ENCODE data around the gene METTL22. TPM values are rescaled to one million over a fixed set of nuclear protein-coding genes. Genes with fewer than 3 reads are reported as not detected.

METTL22 gene, protein sequence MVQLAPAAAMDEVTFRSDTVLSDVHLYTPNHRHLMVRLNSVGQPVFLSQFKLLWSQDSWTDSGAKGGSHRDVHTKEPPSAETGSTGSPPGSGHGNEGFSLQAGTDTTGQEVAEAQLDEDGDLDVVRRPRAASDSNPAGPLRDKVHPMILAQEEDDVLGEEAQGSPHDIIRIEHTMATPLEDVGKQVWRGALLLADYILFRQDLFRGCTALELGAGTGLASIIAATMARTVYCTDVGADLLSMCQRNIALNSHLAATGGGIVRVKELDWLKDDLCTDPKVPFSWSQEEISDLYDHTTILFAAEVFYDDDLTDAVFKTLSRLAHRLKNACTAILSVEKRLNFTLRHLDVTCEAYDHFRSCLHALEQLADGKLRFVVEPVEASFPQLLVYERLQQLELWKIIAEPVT
- total RNA-seq (10 to 100 TPM; 42.9 to 49.8 TPM), polyA plus RNA-seq (10 to 100 TPM in 1 of 2 donors, 1 to 10 TPM in 1; 6.2 to 14.2 TPM)

DNA sequence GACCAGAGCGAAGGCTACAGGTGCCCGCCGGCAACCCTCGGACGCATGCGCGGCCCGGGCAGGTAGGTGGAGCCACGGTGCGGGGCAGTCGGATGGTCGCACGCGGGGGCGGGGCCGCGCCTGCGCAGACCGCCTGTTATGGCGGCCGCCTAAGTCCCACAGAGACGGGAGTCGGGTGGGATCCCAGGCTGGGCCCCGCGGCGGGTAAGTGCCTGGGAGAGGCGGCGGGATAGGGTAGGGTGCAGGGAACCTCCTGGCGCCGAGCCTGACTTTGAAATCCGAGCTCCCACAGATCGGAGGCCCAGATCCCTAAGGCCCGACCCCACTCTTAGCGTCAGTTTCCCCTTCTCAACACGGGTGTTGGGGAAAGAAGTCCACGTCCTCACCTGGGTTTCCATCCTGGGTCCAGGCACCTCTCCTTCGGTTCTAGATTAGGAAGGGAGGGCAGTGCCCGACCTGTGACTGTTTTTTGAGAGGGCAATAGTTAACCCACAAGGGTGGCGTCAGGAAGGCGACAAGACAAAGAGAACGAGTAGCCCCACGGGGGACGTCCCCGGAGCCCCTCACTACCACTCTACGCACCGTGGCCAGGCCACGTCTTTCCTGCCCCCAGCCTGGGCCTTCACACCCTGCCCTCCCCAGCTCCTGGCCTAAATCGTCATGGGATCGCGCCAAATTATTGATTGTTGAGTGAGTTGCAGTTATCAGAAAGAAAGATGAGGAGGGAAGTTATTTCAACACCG is at the start of gene METTL22:
TSS of gene METTL22 (plus strand) at position 127 of the 743 bp plus-strand sequence. CDS start 3,968 bp downstream, outside the sequence.
- Histone ChIP-seq H3K36me3 (ENCODE audit: insufficient read depth, low read length) (peaks cover 9% of the 10 kb centered on the region), H3K4me3 (ENCODE audit: low read length in 2 of 2) (peak within 1 kb of the TSS; percentile 71 to 96), H3K27ac (ENCODE audit: low read depth, low read length) (peak within 1 kb of the TSS; percentile 92), H3K27me3 (ENCODE audit: insufficient read depth, low read length) (no peaks in the 10 kb centered on the region), H3K4me1 (ENCODE audit: insufficient read depth, low read length) (peaks cover 15% of the 10 kb centered on the region), H3K9me3 (ENCODE audit: control insufficient read depth in 1 of 2, low read length in 2 of 2) (no peaks in the 10 kb centered on the region)
- no peaks in the 10 kb centered on the region for H3K9me3 Mint-ChIP-seq
- peak within 1 kb of the TSS; percentile 77 to 94 (median 91) for H3K27ac Mint-ChIP-seq
- ChIA-PET CTCF (ENCODE audit: partially characterized antibody) (no interaction called here), POLR2A (ENCODE audit: partially characterized antibody) (interaction anchor here (0.8 to 1.6 kb wide), 5 partner anchors 8 to 471 kb away, joined by 3 to 5 read pairs (median 3); partner anchors contain the start of gene HAPSTR1)
- intact Hi-C loops (cut with micrococcal nuclease) = loop anchor here (1.0 to 10.0 kb wide), 5 partner anchors 53 to 473 kb away; partner anchors contain the start of genes ABAT, HAPSTR1, PMM2 and TMEM186
- H3K4me3 Mint-ChIP-seq = peak within 1 kb of the TSS; percentile 89 to 98 (median 94)
- DNase-seq = peak; percentile 87 to 90 (median 90)
- H3K27me3 Mint-ChIP-seq = peaks cover 0 to 5% of the 10 kb centered on the region in 2 donors
- H3K36me3 Mint-ChIP-seq = peaks cover under 1 to 21% of the 10 kb centered on the region in 2 donors
- H3K4me1 Mint-ChIP-seq = peaks cover 11 to 32% (median 15%) of the 10 kb centered on the region in 4 donors

DNA sequence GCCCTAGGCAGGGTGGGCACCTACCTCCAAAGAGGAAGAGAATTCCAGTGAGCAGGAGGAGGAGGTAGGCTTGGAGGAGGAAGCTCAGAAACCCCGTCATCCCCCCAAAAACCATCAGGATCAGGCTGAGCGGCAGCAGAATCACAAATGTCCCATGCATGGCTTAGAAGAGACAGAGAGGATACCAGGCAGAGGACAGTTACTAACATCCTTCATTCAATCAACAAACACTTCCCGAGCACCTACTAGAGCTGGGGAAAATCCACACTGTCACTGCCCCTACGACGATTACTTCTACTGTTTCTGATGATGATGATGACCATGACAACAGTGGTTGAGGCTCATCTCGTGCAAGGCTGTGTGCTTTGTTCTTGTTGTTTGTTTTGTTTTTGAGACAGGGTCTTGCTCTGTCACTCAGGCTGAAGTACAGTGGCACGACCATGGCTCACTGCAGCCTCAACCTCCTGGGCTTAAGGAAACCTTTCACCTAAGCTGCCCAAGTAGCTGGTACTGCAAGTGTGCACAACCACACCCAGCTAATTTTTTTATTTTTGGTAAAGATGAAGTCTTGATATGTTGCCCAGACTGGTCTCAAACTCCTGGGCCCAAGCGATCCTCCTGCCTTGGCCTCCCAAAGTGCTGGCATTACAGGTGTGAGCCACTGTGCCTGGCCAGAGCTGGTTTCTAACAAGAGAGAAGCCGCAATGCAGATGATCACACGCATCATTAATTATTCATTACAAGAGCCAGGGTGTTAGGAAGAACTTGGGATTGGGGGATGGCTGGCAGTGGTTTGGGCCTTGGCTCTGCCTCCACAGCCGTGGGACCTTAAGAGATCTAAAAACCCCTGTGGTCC is 49.2 kb upstream of the METTL22 start:
- H3K27me3 ChIP-seq (ENCODE audit: insufficient read depth, low read length) = no peaks in the 10 kb centered on the region
- H3K4me3 Mint-ChIP-seq = no peak overlapping the region
- H3K4me3 ChIP-seq (ENCODE audit: low read length in 2 of 2) = no peak overlapping the region
- DNase-seq = no peak
- intact Hi-C loops (cut with micrococcal nuclease) = no loop called here
- peaks cover 4 to 10% (median 7%) of the 10 kb centered on the region in 4 donors for H3K4me1 Mint-ChIP-seq
- no peaks in the 10 kb centered on the region for H3K9me3 Mint-ChIP-seq
- CTCF ChIA-PET (ENCODE audit: partially characterized antibody) = interaction anchor here (1.2 kb wide), 1 partner anchor 564 kb away, joined by 3 read pairs; no protein-coding TSS in a partner anchor
- H3K4me1 ChIP-seq (ENCODE audit: insufficient read depth, low read length) = no peaks in the 10 kb centered on the region
- peaks cover 5 to 34% of the 10 kb centered on the region in 2 donors for H3K27me3 Mint-ChIP-seq
- no peaks in the 10 kb centered on the region for H3K36me3 ChIP-seq (ENCODE audit: insufficient read depth, low read length)
- no peaks in the 10 kb centered on the region for H3K36me3 Mint-ChIP-seq
- POLR2A ChIA-PET (ENCODE audit: partially characterized antibody) = interaction anchor here (0.7 kb wide), 1 partner anchor 11 kb away, joined by 3 read pairs; no protein-coding TSS in a partner anchor
- H3K27ac Mint-ChIP-seq = no peak overlapping the region
- H3K9me3 ChIP-seq (ENCODE audit: control insufficient read depth in 1 of 2, low read length in 2 of 2) = no peaks in the 10 kb centered on the region
- H3K27ac ChIP-seq (ENCODE audit: low read depth, low read length) = no peak overlapping the region

DNA sequence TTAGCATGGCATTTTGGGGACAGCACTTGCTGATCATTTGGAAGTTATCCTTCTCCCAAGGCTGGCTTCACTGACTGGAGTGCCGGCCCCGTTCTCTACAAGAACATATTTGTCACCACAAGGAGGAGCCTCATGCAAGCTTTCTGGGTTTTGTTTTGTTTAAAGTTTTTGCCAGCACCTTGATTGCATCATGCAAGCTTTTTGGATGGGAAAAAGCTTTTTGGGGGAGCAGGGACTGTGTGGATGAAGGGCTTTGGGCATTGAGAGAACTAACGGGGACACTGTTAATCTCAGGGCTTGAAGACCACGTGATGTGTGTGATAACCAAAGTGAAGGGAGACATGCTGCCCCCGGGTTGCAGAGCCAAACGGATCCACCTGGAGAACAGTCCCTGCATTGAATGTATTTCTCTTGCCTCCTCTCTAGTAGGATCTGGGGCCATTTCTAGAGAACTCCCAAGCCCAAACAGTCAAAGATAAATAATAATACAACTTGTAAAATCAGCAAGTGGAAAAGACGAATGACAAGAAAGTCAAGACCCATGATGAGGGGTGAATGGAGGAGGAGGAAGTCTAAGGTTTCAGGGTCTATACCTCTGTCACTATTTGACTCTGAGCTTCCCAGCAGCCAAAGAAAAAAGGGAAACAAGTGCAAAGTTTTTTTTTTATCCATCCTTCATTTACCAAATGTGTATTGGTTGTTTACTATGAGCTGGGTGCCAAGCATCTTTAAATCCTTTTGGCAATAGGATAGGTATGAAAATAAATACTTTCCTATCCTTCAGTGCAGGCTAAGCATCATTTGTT is 48.4 kb upstream of the METTL22 start:
- Histone ChIP-seq H3K27ac (ENCODE audit: low read depth, low read length) (no peak overlapping the region), H3K4me1 (ENCODE audit: insufficient read depth, low read length) (no peaks in the 10 kb centered on the region), H3K27me3 (ENCODE audit: insufficient read depth, low read length) (no peaks in the 10 kb centered on the region), H3K36me3 (ENCODE audit: insufficient read depth, low read length) (no peaks in the 10 kb centered on the region), H3K4me3 (ENCODE audit: low read length in 2 of 2) (no peak overlapping the region), H3K9me3 (ENCODE audit: control insufficient read depth in 1 of 2, low read length in 2 of 2) (no peaks in the 10 kb centered on the region)
- DNase-seq = no peak
- Mint-ChIP-seq H3K27me3 (peaks cover 5 to 34% of the 10 kb centered on the region in 2 donors), H3K4me1 (peaks cover 0 to 3% (median 2%) of the 10 kb centered on the region in 4 donors), H3K27ac (no peak overlapping the region), H3K9me3 (no peaks in the 10 kb centered on the region), H3K36me3 (no peaks in the 10 kb centered on the region), H3K4me3 (no peak overlapping the region)
- CTCF ChIA-PET (ENCODE audit: partially characterized antibody) = interaction anchor here (1.0 to 2.0 kb wide), 2 partner anchors 307 to 436 kb away, joined by 3 to 9 read pairs; no protein-coding TSS in a partner anchor
- intact Hi-C loops (cut with micrococcal nuclease) = no loop called here
- POLR2A ChIA-PET (ENCODE audit: partially characterized antibody) = interaction anchor here (0.6 kb wide), 1 partner anchor 279 kb away, joined by 5 read pairs; no protein-coding TSS in a partner anchor

DNA sequence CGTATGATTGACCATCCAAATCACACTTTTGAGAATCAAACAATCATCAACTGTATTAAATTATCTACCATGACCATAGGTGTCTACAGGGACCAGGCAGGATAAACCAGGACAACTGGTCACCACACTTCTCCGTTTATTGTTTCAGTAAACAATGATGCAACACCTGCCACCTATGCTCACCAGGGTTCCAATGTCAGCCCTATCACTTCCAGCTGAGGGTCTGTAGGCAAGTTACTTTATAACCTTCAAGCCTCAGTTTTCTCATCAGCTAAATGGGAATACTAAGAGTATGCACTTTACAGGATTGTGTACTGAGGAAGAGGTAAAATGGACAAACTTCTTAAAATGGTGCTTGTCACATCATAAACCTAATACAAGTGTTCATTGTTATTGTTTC is 46.1 kb upstream of the METTL22 start:
- Mint-ChIP-seq H3K9me3 (no peaks in the 10 kb centered on the region), H3K36me3 (no peaks in the 10 kb centered on the region), H3K4me3 (no peak overlapping the region), H3K27ac (no peak overlapping the region), H3K4me1 (no peaks in the 10 kb centered on the region), H3K27me3 (peaks cover 7 to 39% of the 10 kb centered on the region in 2 donors)
- intact Hi-C loops (cut with micrococcal nuclease) = no loop called here
- Histone ChIP-seq H3K36me3 (ENCODE audit: insufficient read depth, low read length) (no peaks in the 10 kb centered on the region), H3K9me3 (ENCODE audit: control insufficient read depth in 1 of 2, low read length in 2 of 2) (no peaks in the 10 kb centered on the region), H3K4me3 (ENCODE audit: low read length in 2 of 2) (no peak overlapping the region), H3K4me1 (ENCODE audit: insufficient read depth, low read length) (no peaks in the 10 kb centered on the region), H3K27ac (ENCODE audit: low read depth, low read length) (no peak overlapping the region), H3K27me3 (ENCODE audit: insufficient read depth, low read length) (no peaks in the 10 kb centered on the region)
- DNase-seq = no peak
- POLR2A ChIA-PET (ENCODE audit: partially characterized antibody) = no interaction called here
- CTCF ChIA-PET (ENCODE audit: partially characterized antibody) = interaction anchor here (0.6 kb wide), 1 partner anchor 380 kb away, joined by 3 read pairs; no protein-coding TSS in a partner anchor

DNA sequence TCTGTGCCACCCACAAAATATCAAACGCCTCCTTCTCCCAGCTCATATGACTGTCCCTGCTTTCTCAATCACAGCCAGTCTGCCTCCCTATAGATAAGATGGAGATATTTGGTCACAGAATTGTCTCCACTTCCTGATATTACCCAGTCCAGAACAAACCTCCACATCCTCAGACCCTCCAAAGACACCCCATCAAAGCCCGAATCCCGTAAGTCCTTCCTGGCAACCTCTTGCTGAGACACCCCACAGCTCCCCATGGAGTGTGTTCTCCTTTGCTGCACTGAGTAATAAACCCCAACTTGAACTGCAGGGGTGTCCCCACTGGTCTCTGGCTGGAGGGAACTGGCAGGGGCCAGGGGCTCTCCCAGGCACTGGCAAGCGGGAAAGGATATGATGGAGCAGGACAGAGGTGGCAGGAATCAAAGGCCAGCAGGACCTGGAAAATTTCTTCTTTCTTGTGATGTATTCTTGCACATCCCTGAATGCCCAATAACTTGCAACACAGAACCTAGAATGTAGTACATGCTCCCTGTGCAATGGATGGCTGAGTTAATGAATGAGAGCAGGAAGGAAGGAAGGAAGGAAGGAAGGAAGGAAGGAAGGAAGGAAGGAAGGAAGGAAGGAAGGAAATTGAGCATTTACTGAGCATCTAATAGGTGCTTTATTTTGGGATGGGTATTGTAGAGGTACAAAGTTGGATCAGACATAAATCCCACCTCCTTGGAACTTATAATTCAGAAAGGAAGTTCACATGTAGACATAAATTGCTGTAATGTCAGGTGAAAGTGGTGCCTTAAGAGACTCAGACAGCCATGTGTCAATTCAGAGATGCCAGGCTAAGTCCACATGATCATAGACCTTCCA is 45.1 kb upstream of the METTL22 start:
- no peaks in the 10 kb centered on the region for H3K36me3 Mint-ChIP-seq
- Histone ChIP-seq H3K36me3 (ENCODE audit: insufficient read depth, low read length) (no peaks in the 10 kb centered on the region), H3K9me3 (ENCODE audit: control insufficient read depth in 1 of 2, low read length in 2 of 2) (no peaks in the 10 kb centered on the region), H3K27ac (ENCODE audit: low read depth, low read length) (no peak overlapping the region), H3K27me3 (ENCODE audit: insufficient read depth, low read length) (no peaks in the 10 kb centered on the region), H3K4me1 (ENCODE audit: insufficient read depth, low read length) (no peaks in the 10 kb centered on the region), H3K4me3 (ENCODE audit: low read length in 2 of 2) (no peak overlapping the region)
- DNase-seq = no peak
- ChIA-PET CTCF (ENCODE audit: partially characterized antibody) (no interaction called here), POLR2A (ENCODE audit: partially characterized antibody) (no interaction called here)
- H3K27ac Mint-ChIP-seq = no peak overlapping the region
- H3K4me1 Mint-ChIP-seq = no peaks in the 10 kb centered on the region
- H3K27me3 Mint-ChIP-seq = peaks cover 7 to 37% of the 10 kb centered on the region in 2 donors
- H3K9me3 Mint-ChIP-seq = no peaks in the 10 kb centered on the region
- intact Hi-C loops (cut with micrococcal nuclease) = no loop called here
- no peak overlapping the region for H3K4me3 Mint-ChIP-seq
